HL-60 (cell line): Measurements from ENCODE around the gene DSCAML1.

Source experiments
- GABPA ChIP-seq: IDR thresholded peaks from 2 replicates; pipeline ENCODE4 v1.6.1; 2012; ENCODE audit warnings: low read depth
- POLR2AphosphoS5 ChIP-seq: IDR thresholded peaks from 2 replicates; pipeline ENCODE4 v1.6.1; 2012; ENCODE audit warnings: low read depth
- REST ChIP-seq: IDR thresholded peaks from 2 replicates; pipeline ENCODE4 v1.6.1; 2012; ENCODE audit warnings: low read depth; ENCODE audit not compliant: insufficient replicate concordance
- SPI1 ChIP-seq: IDR thresholded peaks from 2 replicates; pipeline ENCODE4 v1.6.1; 2012; ENCODE audit warnings: low read depth, mild to moderate bottlenecking, borderline replicate concordance
- TF ChIP-seq, protein P1 (sequence below): IDR thresholded peaks from one replicate; pipeline ENCODE4 v1.5.1; 2011; ENCODE audit warnings: low read length, control low read depth, inconsistent platforms; ENCODE audit not compliant: insufficient read depth

- TF ChIP-seq REST (no peak), SPI1 (no peak), GABPA (no peak), POLR2AphosphoS5 (no peak)
- TF ChIP-seq, protein P1, sequence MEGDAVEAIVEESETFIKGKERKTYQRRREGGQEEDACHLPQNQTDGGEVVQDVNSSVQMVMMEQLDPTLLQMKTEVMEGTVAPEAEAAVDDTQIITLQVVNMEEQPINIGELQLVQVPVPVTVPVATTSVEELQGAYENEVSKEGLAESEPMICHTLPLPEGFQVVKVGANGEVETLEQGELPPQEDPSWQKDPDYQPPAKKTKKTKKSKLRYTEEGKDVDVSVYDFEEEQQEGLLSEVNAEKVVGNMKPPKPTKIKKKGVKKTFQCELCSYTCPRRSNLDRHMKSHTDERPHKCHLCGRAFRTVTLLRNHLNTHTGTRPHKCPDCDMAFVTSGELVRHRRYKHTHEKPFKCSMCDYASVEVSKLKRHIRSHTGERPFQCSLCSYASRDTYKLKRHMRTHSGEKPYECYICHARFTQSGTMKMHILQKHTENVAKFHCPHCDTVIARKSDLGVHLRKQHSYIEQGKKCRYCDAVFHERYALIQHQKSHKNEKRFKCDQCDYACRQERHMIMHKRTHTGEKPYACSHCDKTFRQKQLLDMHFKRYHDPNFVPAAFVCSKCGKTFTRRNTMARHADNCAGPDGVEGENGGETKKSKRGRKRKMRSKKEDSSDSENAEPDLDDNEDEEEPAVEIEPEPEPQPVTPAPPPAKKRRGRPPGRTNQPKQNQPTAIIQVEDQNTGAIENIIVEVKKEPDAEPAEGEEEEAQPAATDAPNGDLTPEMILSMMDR: no peak
These were observed 245.2 kb downstream of the DSCAML1 start for GRCh38 chr11:117551761-117552343.
